Stimulated activated memory B cell treated with anti-CD40 and anti-IgM and Interleukin-4, amounts not matched to agents 10 μg/mL and 1 μg/mL and 100 μg/mL, for 72 hours (primary cell): ENCODE results near the gene SDHA.
"Not testable (repeated sequence)": the region's sequence is repeated elsewhere in the genome, so short reads cannot be mapped to it uniquely, and the experiment has no call there.

Experiments used
- ATAC-seq: fragments of 150-1000 bp; cut with Tn5 transposase; 2 replicates; pipeline ENCODE4 v1.10.0; 2021
- H3K27ac Mint-ChIP-seq: one replicate; pipeline ENCODE4 v1.8.0; 2022; ENCODE audit warnings: mild to moderate bottlenecking, mixed read lengths
- H3K27me3 Mint-ChIP-seq: one replicate; pipeline ENCODE4 v1.8.0; 2022; ENCODE audit warnings: mixed read lengths
- H3K36me3 Mint-ChIP-seq: one replicate; pipeline ENCODE4 v1.8.0; 2022; ENCODE audit warnings: mixed read lengths
- H3K4me1 Mint-ChIP-seq: one replicate; pipeline ENCODE4 v1.8.0; 2022; ENCODE audit warnings: mixed read lengths
- H3K4me3 Mint-ChIP-seq: one replicate; pipeline ENCODE4 v1.8.0; 2022; ENCODE audit warnings: mild to moderate bottlenecking, moderate library complexity, mixed read lengths
- H3K9me3 Mint-ChIP-seq: one replicate; pipeline ENCODE4 v1.8.0; 2022; ENCODE audit warnings: mixed read lengths

SDHA gene

DNA sequence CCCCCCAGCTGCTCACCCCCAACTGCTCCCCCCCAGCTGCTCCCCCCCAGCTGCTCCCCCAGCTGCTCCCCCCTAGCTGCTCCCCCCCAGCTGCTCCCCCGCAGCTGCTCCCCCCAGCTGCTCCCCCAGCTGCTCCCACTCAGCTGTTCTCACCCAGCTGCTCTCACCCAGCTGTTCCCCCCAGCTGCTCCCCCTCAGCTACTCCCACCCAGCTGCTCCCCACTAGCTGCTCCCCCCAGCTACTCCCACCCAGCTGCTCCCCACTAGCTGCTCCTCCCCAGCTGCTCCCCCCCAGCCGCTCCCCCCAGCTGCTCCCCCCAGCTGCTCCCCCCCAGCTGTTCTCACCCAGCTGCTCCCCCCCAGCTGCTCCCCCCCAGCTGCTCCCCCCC lies 80.6 kb downstream of the SDHA start:
- no peak overlapping the region for H3K27ac Mint-ChIP-seq
- H3K4me3 Mint-ChIP-seq: no peak overlapping the region
- no peaks in the 10 kb centered on the region for H3K27me3 Mint-ChIP-seq
- H3K9me3 Mint-ChIP-seq: no peaks in the 10 kb centered on the region
- H3K36me3 Mint-ChIP-seq: peaks cover 18% of the 10 kb centered on the region
- H3K4me1 Mint-ChIP-seq: peaks cover 30% of the 10 kb centered on the region
- no peak for ATAC-seq

DNA sequence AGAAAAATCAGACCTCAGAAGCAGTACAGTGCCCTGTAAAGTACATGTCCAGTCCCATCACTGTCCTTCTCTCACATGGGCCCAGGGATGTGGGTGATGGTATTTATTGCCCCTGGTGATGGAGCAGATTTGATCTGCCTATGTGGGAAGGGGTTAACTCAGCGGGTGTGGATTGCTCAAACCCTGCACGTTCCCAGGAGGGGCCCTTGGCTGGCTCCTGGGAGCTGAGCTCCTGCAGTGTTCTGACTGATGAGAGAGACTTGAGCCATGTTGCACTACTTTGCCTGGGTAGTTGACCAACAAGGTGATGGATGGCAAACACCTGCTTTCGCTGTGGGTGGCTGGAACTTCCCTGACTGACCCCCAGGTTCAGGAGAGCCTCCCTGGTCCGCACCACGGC lies 81.8 kb downstream of the SDHA start:
- Mint-ChIP-seq H3K4me1 (peaks cover 30% of the 10 kb centered on the region), H3K36me3 (peaks cover 10% of the 10 kb centered on the region)
- not testable (repeated sequence) for H3K9me3 Mint-ChIP-seq, H3K27me3 Mint-ChIP-seq, ATAC-seq, H3K4me3 Mint-ChIP-seq, H3K27ac Mint-ChIP-seq

DNA sequence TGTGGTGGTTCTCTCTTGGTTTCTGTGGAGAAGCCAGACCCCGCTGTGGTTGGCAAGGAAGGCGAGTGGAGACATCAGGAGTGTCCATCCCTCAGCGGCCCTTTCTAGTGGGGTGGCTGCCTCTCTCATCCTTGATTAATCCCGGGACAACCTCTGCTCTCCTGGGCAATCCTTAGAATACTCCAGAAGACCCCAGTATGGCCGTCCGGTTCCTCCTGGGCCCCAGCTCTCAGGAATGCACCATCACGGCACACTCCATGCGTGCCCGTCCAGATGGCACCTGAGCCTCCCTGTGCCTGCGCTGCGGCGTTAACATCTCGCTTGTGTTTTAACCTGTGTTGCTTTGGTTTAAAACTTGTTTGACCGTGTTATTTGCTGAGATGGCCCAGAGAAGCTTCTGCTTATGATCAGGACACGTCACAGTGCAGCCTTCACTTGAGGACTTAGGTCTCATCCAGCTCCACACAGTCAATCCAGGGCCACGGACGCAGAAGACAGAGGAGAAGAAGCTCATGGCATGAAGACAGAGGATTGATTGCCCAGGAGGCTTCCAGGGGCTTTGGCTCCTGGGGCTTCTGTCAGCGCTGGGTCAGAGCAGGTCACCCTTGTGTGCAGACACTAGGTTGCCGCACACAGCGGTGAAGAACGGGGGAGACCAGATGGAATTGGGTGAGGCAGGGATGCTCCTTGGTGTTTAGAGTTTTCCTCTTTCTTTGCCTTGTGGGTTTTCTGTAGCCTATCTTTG lies 82.7 kb downstream of the SDHA start:
- Mint-ChIP-seq H3K27ac (peak overlapping the region; percentile 57), H3K36me3 (peaks cover 15% of the 10 kb centered on the region), H3K4me1 (peaks cover 35% of the 10 kb centered on the region)
- H3K9me3 Mint-ChIP-seq, ATAC-seq, H3K4me3 Mint-ChIP-seq, H3K27me3 Mint-ChIP-seq: not testable (repeated sequence)

DNA sequence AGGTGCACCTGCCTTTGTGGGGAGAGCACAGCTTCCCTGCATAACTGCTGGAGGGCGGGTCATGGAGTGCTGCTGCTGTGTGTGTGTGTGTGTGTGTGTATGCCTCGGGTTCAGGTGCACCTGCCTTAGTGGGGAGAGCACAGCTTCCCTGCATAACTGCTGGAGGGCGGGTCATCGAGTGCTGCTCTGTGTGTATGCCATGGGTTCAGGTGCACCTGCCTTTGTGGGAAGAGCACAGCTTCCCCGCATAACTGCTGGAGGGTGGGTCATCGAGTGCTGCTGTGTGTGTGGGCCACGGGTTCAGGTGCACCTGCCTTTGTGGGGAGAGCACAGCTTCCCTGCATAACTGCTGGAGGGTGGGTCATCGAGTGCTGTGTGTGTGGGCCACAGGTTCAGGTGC lies 84.3 kb downstream of the SDHA start:
- H3K4me1 Mint-ChIP-seq: peaks cover 35% of the 10 kb centered on the region
- H3K9me3 Mint-ChIP-seq, ATAC-seq, H3K4me3 Mint-ChIP-seq, H3K27me3 Mint-ChIP-seq: not testable (repeated sequence)
- H3K27ac Mint-ChIP-seq: peak overlapping the region; percentile 57
- H3K36me3 Mint-ChIP-seq: peaks cover 19% of the 10 kb centered on the region

DNA sequence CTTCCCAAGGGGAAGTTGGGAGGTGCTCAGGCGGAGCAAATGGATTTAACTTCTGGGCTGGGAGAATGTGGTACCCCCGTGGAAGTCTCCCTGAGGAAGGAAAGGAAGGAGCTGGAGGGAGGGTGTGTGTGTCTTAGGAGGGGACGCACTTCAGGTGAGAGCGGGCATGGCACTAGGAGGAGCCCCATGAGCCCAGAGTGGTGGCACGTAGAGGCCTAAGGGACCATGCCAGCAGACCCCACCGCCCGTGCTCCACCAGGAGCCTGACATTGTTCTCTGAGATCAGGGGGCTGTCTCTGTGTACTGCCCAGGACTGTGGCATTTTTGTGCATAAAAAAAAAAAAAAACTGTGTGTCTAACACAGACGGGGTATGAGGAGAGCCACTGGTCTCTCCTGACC lies 84.8 kb downstream of the SDHA start:
- Mint-ChIP-seq H3K27me3 (no peaks in the 10 kb centered on the region), H3K4me1 (peaks cover 35% of the 10 kb centered on the region), H3K27ac (peak overlapping the region; percentile 57), H3K4me3 (no peak overlapping the region), H3K9me3 (no peaks in the 10 kb centered on the region), H3K36me3 (peaks cover 24% of the 10 kb centered on the region)
- no peak for ATAC-seq

DNA sequence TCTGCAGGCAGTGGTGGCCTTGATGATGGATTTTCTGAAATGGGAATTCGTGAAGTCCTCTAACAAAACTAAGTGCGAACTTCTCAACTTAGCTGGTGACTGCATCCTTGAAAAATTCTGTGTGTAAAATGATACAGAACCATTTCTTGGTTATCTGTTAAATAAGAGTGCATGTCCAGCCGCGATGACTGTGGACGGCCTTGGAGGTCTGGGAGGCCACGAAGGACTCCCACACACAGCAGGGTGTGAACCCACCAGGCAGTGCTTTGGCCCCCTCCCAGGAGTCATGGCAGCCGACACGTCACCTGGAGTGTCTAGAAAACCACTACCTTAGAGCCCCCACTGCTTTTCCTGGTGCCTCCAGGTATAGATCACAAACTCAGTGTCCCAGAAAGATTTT lies 85.6 kb downstream of the SDHA start:
- not testable (repeated sequence) for H3K9me3 Mint-ChIP-seq, H3K27ac Mint-ChIP-seq, ATAC-seq, H3K27me3 Mint-ChIP-seq, H3K4me3 Mint-ChIP-seq
- H3K36me3 Mint-ChIP-seq: peaks cover 24% of the 10 kb centered on the region
- peaks cover 35% of the 10 kb centered on the region for H3K4me1 Mint-ChIP-seq

DNA sequence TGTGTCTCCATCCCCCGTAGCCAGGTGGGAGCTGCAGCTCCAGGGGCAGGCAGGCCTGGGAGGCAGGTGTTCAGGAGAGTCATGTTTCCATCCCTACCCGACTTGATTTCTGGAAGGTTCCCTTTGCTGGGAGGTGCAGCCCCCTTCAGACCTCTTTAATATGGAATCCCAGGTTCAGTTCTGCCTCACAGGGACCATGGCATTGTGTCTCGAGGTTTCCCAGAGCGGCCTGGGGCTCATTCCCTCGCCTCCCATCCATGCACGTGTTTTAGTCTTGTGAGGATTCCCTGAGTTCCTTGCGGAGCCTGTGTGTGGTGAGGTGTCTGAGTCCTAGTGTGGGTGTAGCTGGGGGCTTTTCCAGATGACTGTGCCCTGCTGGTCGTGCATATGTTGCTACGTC lies 86.9 kb downstream of the SDHA start:
- H3K36me3 Mint-ChIP-seq: peaks cover 24% of the 10 kb centered on the region
- H3K4me3 Mint-ChIP-seq: no peak overlapping the region
- no peaks in the 10 kb centered on the region for H3K27me3 Mint-ChIP-seq
- H3K27ac Mint-ChIP-seq: no peak overlapping the region
- H3K4me1 Mint-ChIP-seq: peaks cover 29% of the 10 kb centered on the region
- no peaks in the 10 kb centered on the region for H3K9me3 Mint-ChIP-seq
- ATAC-seq: no peak

DNA sequence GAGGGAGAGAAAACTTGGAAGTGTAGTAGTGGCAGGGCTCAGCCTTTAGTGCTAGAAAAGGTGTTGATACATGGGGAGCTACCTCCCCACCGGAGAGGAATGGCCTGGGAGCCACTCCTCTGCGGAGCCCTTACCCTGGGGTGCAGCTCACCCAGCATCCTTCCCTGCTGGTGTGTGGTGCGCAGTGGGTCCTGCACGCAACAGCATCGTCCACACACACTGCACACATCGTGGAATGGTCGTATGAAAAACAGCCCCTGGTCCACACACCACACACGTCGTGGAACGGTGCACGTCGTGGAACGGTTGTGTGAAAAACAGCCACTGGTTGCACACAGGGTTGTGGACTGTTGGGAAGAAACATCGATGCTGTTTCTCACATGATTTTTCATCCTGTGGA lies 87.3 kb downstream of the SDHA start:
- ATAC-seq: no peak
- H3K9me3 Mint-ChIP-seq: no peaks in the 10 kb centered on the region
- H3K36me3 Mint-ChIP-seq: peaks cover 24% of the 10 kb centered on the region

DNA sequence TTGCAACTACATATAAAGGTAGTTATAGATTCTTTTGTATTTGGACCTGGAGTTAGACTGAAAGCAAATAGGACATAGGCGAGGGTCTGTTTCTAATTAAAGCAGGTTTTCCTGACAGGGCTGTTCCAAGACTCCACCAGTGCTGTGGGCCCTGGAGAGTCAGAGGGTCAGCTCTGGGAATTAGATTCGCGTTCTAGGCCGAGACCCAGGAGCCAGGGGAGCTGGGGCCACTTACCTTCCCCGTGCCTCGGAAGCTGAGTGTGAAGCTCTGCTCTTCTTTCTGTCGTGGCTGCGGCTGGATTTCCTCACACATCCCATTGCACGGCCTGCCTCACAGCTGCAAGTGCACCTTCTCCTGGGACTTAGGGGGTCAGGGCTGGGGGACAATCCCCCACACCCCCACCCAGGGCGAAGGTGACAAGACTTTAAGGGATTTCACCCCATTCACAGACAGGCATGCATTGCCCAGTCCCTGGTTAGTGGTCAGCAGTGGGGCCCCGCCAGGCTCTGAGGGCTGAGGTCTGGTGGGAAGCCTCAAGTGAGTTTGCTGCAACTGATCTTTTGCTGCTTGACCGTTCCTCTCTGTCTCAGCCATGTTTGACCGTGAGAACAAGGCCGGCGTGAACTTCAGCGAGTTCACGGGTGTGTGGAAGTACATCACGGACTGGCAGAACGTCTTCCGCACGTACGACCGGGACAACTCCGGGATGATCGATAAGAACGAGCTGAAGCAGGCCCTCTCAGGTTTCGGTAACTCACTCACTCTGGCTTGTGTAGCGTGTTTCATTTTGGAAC lies 88.1 kb downstream of the SDHA start:
- no peak for ATAC-seq
- peaks cover 23% of the 10 kb centered on the region for H3K4me1 Mint-ChIP-seq
- no peaks in the 10 kb centered on the region for H3K9me3 Mint-ChIP-seq
- peaks cover 28% of the 10 kb centered on the region for H3K36me3 Mint-ChIP-seq
- no peaks in the 10 kb centered on the region for H3K27me3 Mint-ChIP-seq
- H3K27ac Mint-ChIP-seq: no peak overlapping the region
- no peak overlapping the region for H3K4me3 Mint-ChIP-seq

More for the DNA sequence above, 87.3 kb downstream of the SDHA start:
- no peak overlapping the region for H3K27ac Mint-ChIP-seq
- H3K4me1 Mint-ChIP-seq: peaks cover 29% of the 10 kb centered on the region
- no peak overlapping the region for H3K4me3 Mint-ChIP-seq
- H3K27me3 Mint-ChIP-seq: no peaks in the 10 kb centered on the region
